H1 (cell line): ENCODE data around the gene MDC1.

Source experiments
- ATF3 ChIP-seq: IDR thresholded peaks from 2 replicates; pipeline ENCODE4 v1.6.1; 2011; ENCODE audit warnings: low read depth, mild to moderate bottlenecking, low read length; ENCODE audit not compliant: insufficient read depth
- CBX8 ChIP-seq: fragments of 300-800, 300-1000 bp; sonication (generic); IDR thresholded peaks from 2 replicates; pipeline ENCODE4 v1.7.1; 2016; ENCODE audit warnings: low read depth, low read length, borderline replicate concordance
- CTCF ChIP-seq, 3 experiments: IDR thresholded peaks; 1 replicate in 2 of 3; 2 replicates in 1 of 3; pipeline versions ENCODE4 v1.5.1 to v1.6.1; 2011; ENCODE audit warnings: low read length in 3 of 3, mild to moderate bottlenecking in 3 of 3, inconsistent platforms in 2 of 3, low read depth in 1 of 3, moderate library complexity in 1 of 3; ENCODE audit not compliant: insufficient read depth in 1 of 3; ENCODE audit errors: control extremely low read depth in 1 of 3
- KDM1A ChIP-seq: fragments of 200-600, 300-600 bp; sonication (generic); IDR thresholded peaks from 2 replicates; pipeline ENCODE4 v1.7.1; 2016; ENCODE audit warnings: mild to moderate bottlenecking, low read length, borderline replicate concordance
- POLR2AphosphoS5 ChIP-seq: IDR thresholded peaks from 2 replicates; pipeline ENCODE4 v1.6.1; 2011; ENCODE audit warnings: low read depth, low read length
- RXRA ChIP-seq: IDR thresholded peaks from 2 replicates; pipeline ENCODE4 v1.6.1; 2011; ENCODE audit warnings: low read depth, mild to moderate bottlenecking, low read length, moderate library complexity; ENCODE audit not compliant: insufficient read depth
- SUZ12 ChIP-seq: fragments of 200-600 bp; sonication (generic); IDR thresholded peaks from 2 replicates; pipeline ENCODE4 v1.6.1; 2012; ENCODE audit warnings: mild to moderate bottlenecking, inconsistent platforms, low read length, moderate library complexity, mixed read lengths
- TAF1 ChIP-seq: IDR thresholded peaks from 2 replicates; pipeline ENCODE4 v1.6.1; 2011; ENCODE audit warnings: mild to moderate bottlenecking, low read depth, low read length
- TEAD4 ChIP-seq: IDR thresholded peaks from 2 replicates; pipeline ENCODE4 v1.6.1; 2012; ENCODE audit warnings: low read depth, low read length, inconsistent platforms, mixed read lengths
- ZNF274 ChIP-seq: IDR thresholded peaks from 2 replicates; pipeline ENCODE4 v1.7.0; 2012; ENCODE audit warnings: low read length, borderline replicate concordance; ENCODE audit errors: extremely low read depth

GRCh38 chr6:30700340-30700739 lies 16.7 kb downstream of the MDC1 start:
- TF ChIP-seq POLR2AphosphoS5 (no peak), CTCF (IDR thresholded peaks at IDR 0.05; ENCODE audit: control extremely low read depth in 1 of 3, insufficient read depth in 1 of 3, low read depth in 1 of 3, low read length in 3 of 3) (no peak), ATF3 (no peak), CBX8 (no peak), TAF1 (no peak), RXRA (no peak), KDM1A (no peak), SUZ12 (no peak), ZNF274 (no peak), TEAD4 (no peak)
